OCI-LY1 (cell line): Measurements from ENCODE around the gene MICU1.
"Not testable (repeated sequence)": the region's sequence is repeated elsewhere in the genome, so short reads cannot be mapped to it uniquely, and the experiment has no call there.

Experiments used
- H2AFZ ChIP-seq: fragments of 200-600 bp; sonication (generic), shearing (Covaris generic); 2 replicates; pipeline ENCODE4 v1.6.0; 2014; ENCODE audit warnings: antibody characterized with exemption, mild to moderate bottlenecking, low read length
- H3F3A ChIP-seq: fragments of 200-600 bp; sonication (generic), shearing (Covaris generic); 2 replicates; pipeline ENCODE4 v1.6.0; 2014; ENCODE audit warnings: mild to moderate bottlenecking, antibody characterized with exemption, low read length, moderate library complexity; ENCODE audit not compliant: insufficient read depth
- H3K27ac ChIP-seq: fragments of 200-600 bp; sonication (generic); 2 replicates; pipeline ENCODE4 v1.5.1; 2014; ENCODE audit warnings: low read length, mixed run types, mild to moderate bottlenecking, low read depth; ENCODE audit not compliant: poor library complexity, severe bottlenecking
- H3K27me3 ChIP-seq: fragments of 200-600 bp; sonication (generic); 2 replicates; pipeline ENCODE4 v1.6.0; 2014; ENCODE audit warnings: antibody characterized with exemption, mild to moderate bottlenecking, low read length, moderate library complexity; ENCODE audit not compliant: insufficient read depth
- H3K36me3 ChIP-seq: fragments of 200-600 bp; sonication (generic); 2 replicates; pipeline ENCODE4 v1.6.1; 2014; ENCODE audit warnings: mild to moderate bottlenecking, antibody characterized with exemption, low read length, moderate library complexity, mixed read lengths; ENCODE audit not compliant: insufficient read depth
- H3K4me1 ChIP-seq: fragments of 200-600 bp; sonication (generic); 2 replicates; pipeline ENCODE4 v1.5.1; 2014; ENCODE audit warnings: mild to moderate bottlenecking, low read length, moderate library complexity; ENCODE audit not compliant: insufficient read depth, severe bottlenecking
- H3K4me2 ChIP-seq: fragments of 200-600 bp; sonication (generic), shearing (Covaris generic); 2 replicates; pipeline ENCODE4 v1.6.1; 2014; ENCODE audit warnings: low read length
- H3K4me3 ChIP-seq: fragments of 200-600 bp; sonication (generic); 2 replicates; pipeline ENCODE4 v1.5.1; 2014; ENCODE audit warnings: low read length, low read depth, mild to moderate bottlenecking, mixed read lengths; ENCODE audit not compliant: poor library complexity, severe bottlenecking
- H3K79me2 ChIP-seq: fragments of 200-600 bp; shearing (Covaris generic); 2 replicates; pipeline ENCODE4 v1.6.1; 2016; ENCODE audit warnings: mixed run types, low read length, mixed read lengths; ENCODE audit not compliant: insufficient read depth
- H3K9ac ChIP-seq: fragments of 200-600 bp; sonication (generic), shearing (Covaris generic); 2 replicates; pipeline ENCODE4 v1.6.1; 2014; ENCODE audit warnings: mild to moderate bottlenecking, low read length, mixed read lengths
- H3K9me2 ChIP-seq: fragments of 200-600 bp; sonication (generic), shearing (Covaris generic); 2 replicates; pipeline ENCODE4 v1.6.1; 2014; ENCODE audit warnings: low read depth, mild to moderate bottlenecking, low read length, mixed read lengths
- H3K9me3 ChIP-seq: fragments of 200-600 bp; shearing (Covaris generic); 2 replicates; pipeline ENCODE4 v1.6.1; 2014; ENCODE audit warnings: low read length, mixed read lengths
- H4K20me1 ChIP-seq: fragments of 200-600 bp; sonication (generic), shearing (Covaris generic); 2 replicates; pipeline ENCODE4 v1.6.0; 2016; ENCODE audit warnings: mild to moderate bottlenecking, low read length; ENCODE audit not compliant: insufficient read depth
- EZH2 ChIP-seq: fragments of 200-600 bp; sonication (generic), shearing (Covaris generic); IDR thresholded peaks from 2 replicates; pipeline ENCODE4 v1.8.0; 2017; ENCODE audit warnings: borderline replicate concordance, mixed run types, mild to moderate bottlenecking, antibody characterized with exemption, low read length, moderate library complexity, mixed read lengths
- TF ChIP-seq, protein P1 (sequence below): fragments of 200-600 bp; sonication (generic), shearing (Covaris generic); IDR thresholded peaks from 2 replicates; pipeline ENCODE4 v1.5.1; 2017; ENCODE audit warnings: mild to moderate bottlenecking, antibody characterized with exemption, low read length, moderate library complexity, mixed read lengths

Gene MICU1

DNA sequence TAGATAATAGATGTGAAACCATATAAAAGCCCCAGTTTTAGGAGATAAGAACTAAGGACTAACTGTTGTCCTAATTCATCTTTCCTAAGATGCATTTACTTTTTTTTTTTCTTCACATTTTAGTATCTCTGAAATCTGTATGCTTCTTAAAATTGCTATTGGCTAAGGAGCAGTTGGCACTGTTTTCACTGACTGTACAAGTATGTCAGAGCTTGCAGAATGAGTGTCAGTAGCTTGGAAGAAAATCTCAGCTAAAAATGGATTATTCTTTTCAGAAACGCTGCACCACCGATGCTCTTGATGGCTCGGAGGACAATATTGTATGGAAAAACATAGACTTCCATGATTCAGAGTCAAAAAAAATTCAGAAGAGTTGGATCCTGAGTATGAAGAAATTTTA lies 180.0 kb downstream of the MICU1 start:
- H3K9me2 ChIP-seq: no peaks in the 10 kb centered on the region

DNA sequence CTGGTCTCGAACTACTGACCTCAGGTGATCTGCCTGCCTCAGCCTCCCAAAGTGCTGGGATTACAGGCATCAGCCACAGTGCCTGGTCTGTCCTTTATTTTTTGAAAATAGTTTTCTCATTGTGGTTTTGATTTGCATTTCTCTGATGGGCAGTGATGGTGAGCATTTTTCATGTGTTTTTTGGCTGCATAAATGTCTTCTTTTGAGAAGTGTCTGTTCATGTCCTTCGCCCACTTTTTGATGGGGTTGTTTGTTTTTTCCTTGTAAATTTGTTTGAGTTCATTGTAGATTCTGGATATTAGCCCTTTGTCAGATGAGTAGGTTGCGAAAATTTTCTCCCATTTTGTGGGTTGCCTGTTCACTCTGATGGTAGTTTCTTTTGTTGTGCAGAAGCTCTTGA lies 182.9 kb downstream of the MICU1 start:
- not testable (repeated sequence) for H3K36me3 ChIP-seq, H3K9me2 ChIP-seq, H4K20me1 ChIP-seq, H3K9me3 ChIP-seq, H3K4me1 ChIP-seq, H3K4me2 ChIP-seq, H3K79me2 ChIP-seq, H3K4me3 ChIP-seq, H2AFZ ChIP-seq, H3K9ac ChIP-seq, H3F3A ChIP-seq, H3K27ac ChIP-seq, H3K27me3 ChIP-seq

More for the DNA sequence above, 180.0 kb downstream of the MICU1 start:
- H3F3A ChIP-seq: no peaks in the 10 kb centered on the region
- H3K79me2 ChIP-seq: no peaks in the 10 kb centered on the region
- TF ChIP-seq EZH2: no peak
- TF ChIP-seq, protein P1, sequence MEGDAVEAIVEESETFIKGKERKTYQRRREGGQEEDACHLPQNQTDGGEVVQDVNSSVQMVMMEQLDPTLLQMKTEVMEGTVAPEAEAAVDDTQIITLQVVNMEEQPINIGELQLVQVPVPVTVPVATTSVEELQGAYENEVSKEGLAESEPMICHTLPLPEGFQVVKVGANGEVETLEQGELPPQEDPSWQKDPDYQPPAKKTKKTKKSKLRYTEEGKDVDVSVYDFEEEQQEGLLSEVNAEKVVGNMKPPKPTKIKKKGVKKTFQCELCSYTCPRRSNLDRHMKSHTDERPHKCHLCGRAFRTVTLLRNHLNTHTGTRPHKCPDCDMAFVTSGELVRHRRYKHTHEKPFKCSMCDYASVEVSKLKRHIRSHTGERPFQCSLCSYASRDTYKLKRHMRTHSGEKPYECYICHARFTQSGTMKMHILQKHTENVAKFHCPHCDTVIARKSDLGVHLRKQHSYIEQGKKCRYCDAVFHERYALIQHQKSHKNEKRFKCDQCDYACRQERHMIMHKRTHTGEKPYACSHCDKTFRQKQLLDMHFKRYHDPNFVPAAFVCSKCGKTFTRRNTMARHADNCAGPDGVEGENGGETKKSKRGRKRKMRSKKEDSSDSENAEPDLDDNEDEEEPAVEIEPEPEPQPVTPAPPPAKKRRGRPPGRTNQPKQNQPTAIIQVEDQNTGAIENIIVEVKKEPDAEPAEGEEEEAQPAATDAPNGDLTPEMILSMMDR: no peak
- H4K20me1 ChIP-seq: no peaks in the 10 kb centered on the region
- no peak overlapping the region for H3K9ac ChIP-seq
- no peaks in the 10 kb centered on the region for H3K36me3 ChIP-seq
- no peaks in the 10 kb centered on the region for H3K27me3 ChIP-seq
- H3K4me2 ChIP-seq: no peak overlapping the region
- no peak overlapping the region for H3K4me3 ChIP-seq
- H3K27ac ChIP-seq: no peak overlapping the region
- no peaks in the 10 kb centered on the region for H3K9me3 ChIP-seq
- no peak overlapping the region for H2AFZ ChIP-seq
- no peaks in the 10 kb centered on the region for H3K4me1 ChIP-seq

DNA sequence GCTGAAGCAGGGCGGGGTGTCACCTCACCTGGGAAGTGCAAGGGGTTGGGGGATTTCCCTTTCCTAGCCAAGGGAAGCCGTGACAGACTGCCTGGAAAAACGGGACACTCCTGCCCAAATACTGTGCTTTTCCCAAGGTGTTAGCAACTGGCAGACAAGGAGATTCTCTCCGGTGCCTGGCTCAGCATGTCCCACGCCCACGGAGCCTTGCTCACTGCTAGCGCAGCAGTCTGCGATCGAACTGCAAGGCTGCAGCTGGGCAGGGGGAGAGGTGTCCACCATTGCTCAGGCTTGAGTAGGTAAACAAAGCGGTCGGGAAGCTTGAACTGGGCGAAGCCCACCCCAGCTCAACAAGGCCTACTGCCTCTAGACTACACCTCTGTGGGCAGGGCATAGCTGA lies 190.3 kb downstream of the MICU1 start:
- H4K20me1 ChIP-seq: no peaks in the 10 kb centered on the region
- H3K4me2 ChIP-seq: no peak overlapping the region
- H2AFZ ChIP-seq: no peak overlapping the region
- no peaks in the 10 kb centered on the region for H3K9me2 ChIP-seq
- no peaks in the 10 kb centered on the region for H3F3A ChIP-seq
- no peaks in the 10 kb centered on the region for H3K79me2 ChIP-seq
- H3K4me1 ChIP-seq: no peaks in the 10 kb centered on the region
- no peaks in the 10 kb centered on the region for H3K27me3 ChIP-seq
- no peaks in the 10 kb centered on the region for H3K36me3 ChIP-seq
- no peaks in the 10 kb centered on the region for H3K9me3 ChIP-seq
- no peak overlapping the region for H3K4me3 ChIP-seq
- no peak overlapping the region for H3K9ac ChIP-seq
- no peak overlapping the region for H3K27ac ChIP-seq
- TF ChIP-seq, protein P1: no peak
- no peak for TF ChIP-seq EZH2

DNA sequence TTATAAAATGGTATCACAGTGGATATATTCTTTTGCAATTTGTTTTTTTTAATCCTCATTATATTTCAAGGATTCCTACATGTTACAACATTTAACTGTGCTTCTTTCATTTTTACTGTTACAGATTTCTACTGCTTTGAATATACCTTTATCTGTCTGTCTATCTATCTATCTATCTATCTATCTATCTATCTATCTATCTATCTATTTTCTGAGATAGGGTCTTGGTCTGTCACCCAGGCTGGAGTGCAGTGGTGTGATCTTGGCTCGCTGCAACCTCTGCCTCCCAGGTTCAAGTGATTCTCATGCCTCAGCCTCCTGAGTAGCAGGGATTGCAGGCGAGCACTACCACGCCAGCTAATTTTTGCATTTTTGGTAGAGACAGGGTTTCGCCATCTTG lies 194.9 kb downstream of the MICU1 start:
- H4K20me1 ChIP-seq, H3K9me2 ChIP-seq, H3K4me2 ChIP-seq, H3K4me1 ChIP-seq, H3K9ac ChIP-seq, H3K9me3 ChIP-seq, H3F3A ChIP-seq, H3K27ac ChIP-seq, H2AFZ ChIP-seq, H3K36me3 ChIP-seq, H3K27me3 ChIP-seq, H3K4me3 ChIP-seq, H3K79me2 ChIP-seq: not testable (repeated sequence)
